Kasumi-1 (cell line): Measurements from ENCODE around the gene IWS1.
"Not testable (repeated sequence)": the region's sequence is repeated elsewhere in the genome, so short reads cannot be mapped to it uniquely, and the experiment has no call there.

Experiments used
- DNase-seq, 2 experiments: peaks; one replicate each; lab custom pipeline; 2025; lab: John Stamatoyannopoulos, UW

IWS1 gene

DNA sequence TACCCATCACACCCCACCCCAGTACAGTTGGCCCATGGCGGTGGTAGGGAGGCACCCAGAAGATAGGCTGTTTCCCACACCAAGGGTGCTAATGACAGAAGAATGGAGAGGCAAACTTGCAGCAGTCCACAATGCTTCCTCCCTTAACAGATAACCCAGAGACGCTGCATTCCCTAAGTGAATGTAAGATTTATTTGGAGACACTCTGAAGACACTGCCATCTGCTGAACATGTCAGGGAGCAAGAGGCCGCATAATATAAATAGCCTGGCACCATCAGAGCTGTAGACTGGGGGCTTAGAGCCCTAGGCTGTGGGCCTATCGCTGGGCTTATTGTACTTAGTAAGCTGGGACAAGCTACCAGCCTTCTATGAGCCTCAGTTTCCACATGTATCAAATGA lies 2.2 kb upstream of the IWS1 start:
- DNase-seq = peak; percentile 24 to 30

DNA sequence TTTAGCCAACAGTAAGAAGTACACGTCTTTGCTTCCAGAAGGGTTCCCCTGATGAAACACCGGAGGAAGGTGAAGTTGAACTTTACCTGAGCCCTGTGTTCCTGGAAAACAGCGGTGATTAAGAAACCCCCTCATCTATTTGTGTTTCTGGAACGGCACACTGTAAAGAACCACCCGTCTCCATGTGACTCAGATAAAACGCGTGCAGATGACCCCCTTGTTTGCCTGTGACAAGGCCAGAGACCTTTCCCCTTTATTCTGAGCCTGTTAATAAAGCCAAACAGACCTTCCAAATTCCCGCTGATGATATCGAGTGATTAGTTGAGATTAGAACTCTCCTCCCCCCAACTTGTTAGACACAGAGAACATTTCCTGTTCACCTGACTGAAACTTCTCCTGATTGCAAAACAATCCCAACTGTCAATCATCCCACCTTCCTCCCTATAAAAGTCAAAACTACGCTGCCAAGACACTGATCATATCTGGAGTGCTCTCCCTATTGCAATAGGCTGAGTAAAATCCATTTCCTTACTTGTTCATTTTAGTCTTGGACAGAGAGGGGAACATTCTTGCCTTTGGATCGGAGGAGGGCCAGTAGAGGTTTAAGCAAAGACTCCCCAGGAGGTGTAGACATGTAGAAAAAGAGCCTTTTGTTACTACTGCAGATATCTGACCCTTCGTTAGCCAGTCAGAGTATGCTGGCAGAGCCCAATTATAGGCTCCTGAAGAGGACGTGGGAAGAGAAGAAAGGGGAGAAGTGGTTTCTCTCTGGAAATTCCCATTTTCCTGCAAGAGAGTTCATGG lies 914 bp upstream of the IWS1 start:
- peak; percentile 19 to 79 for DNase-seq

DNA sequence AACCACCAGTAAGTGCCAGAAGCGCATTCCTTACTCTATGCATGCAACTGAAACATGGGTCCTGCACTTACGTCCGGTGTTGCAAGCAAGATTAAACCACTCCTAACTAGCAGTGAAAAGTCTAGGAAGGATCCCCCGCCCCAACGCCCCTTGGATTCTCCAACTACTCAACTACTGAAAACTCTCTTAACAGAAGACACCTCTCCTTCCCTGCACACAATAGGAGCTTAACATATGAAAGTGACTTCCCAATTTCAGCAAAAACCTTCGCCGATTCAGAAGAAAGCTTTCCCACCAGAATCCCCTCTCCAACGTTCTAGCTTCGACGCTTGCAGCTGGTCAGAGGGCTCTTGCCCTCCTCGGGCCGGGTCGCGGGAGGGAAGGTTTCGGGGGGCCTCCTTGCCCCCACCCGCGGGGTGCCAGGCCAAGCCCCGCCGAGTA lies 578 bp downstream of the IWS1 start:
- peak; percentile 26 to 54 for DNase-seq

DNA sequence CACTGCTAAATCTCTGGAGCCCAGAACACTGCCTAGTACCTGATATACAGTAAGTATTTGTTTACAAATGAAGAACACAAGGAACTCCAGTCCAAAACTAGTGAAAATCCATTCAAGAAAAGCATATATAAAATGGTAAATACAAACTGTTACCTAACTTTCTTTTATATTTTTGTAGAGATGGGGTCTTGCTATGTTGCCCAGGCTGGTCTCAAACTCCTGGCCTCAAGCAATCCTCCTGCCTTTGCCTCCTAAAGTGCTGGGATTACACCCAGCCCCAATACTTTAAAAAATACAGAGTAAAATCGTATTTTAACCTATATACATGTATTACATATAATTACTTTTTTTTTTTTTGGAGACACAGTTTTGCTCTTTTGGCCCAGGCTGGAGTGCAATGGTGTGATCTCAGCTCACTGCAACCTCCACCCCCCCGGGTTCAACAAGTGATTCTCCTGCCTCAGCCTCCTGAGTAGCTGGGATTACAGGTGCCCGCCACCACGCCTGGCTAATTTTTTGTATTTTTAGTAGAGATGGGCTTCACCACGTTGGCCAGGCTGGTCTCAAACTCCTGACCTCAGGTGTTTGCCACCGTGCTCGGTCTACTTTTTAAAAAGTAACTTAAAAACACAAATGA lies 2.0 kb downstream of the IWS1 start:
- not testable (repeated sequence) for DNase-seq

DNA sequence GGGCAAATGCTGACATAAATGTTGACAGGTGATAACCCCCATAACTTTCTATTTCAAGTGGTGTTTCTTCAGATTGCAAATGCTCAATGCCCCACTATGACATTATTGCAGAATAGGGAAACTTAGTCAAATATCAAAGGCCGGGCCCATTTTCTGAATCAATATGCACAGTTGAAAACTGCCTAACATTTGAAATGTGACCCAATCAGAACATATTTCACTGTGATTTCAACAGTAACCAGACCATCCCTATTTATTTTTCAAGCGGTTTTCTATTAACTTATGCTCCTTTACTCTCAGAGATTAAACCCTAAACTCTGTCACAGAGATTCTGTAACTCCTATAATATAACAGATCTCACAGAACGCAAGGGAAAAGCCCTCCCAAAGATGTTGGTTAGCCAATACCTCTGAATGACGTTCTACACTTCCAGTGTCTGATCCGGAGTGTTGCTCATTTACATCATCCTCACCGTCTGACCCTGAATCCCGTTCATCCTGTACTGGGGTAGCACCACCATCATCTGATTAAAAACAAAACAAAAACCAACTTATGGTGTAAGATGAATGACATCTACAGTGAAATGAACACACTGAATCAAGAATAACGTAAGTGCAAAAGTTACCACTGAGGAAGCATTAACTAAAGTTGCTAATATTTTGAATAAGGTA lies 2.9 kb downstream of the IWS1 start:
- DNase-seq = no peak

DNA sequence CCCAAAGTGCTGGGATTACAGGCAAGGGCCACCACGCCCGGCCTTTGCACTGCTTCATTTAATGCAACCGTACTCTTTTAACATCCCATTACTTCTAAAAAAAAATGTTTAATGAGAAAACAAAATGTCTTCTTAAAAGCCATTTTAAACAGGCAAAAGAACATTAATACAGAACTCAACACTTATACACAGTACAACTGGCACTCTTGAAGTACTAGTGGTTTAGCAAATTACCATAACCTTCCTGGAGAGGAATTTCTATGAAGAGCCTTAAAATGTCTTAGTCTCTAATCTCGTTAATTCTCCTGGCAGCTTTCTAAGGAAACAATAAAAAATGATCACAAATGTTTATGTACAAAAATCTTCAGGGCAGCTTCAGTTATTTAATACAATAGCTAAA lies 5.9 kb downstream of the IWS1 start:
- DNase-seq = no peak

DNA sequence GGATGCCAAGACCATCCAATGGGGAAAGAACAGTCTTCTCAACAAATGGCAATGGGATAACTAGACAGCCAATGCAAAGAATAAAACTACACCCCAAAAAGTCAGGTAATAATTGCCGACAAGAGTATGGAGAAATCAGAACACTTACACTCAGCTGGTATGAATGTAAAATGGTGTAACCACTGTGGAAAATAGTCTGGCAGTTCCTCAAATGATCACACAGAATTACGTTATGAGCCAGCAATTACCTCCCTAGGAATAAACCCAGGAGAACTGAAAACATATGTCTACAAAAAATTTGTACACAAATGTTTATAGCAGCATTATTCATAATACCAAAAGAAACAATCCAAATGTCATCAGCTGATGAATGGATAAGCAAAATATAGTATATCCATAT lies 8.8 kb downstream of the IWS1 start:
- no peak for DNase-seq

DNA sequence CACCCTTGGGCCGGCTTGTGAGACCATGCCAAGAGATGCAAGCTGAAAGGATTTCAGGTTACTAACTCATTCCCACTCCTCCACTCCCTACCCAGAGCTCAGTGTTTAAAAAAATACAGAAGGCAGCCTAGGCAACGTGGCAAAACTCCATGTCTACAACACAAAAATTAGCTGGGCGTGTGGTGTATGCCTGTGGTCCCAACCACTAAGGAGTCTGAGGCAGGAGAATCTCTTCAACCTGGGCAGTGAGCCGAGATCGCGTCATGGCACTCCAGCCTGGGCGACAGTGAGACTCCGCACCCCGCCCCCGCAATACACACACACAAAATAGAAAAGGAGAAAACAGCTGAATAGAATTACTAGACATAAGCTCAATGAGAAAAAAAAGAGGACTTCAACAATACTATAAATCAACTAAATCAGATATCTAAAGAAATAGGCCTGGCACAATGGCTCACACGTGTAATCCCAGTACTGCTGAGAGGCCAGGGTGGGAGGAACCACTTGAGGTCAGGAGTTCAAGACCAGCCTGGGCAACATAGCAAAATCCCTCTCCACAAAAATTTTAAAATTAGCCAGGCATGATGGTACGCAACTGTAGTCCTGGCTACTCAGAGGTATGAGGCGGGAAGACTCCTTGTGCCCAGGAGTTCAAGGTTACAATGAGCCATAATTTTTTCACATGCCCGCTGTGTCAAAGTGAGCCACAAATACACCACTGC lies 10.1 kb downstream of the IWS1 start:
- DNase-seq = no peak

DNA sequence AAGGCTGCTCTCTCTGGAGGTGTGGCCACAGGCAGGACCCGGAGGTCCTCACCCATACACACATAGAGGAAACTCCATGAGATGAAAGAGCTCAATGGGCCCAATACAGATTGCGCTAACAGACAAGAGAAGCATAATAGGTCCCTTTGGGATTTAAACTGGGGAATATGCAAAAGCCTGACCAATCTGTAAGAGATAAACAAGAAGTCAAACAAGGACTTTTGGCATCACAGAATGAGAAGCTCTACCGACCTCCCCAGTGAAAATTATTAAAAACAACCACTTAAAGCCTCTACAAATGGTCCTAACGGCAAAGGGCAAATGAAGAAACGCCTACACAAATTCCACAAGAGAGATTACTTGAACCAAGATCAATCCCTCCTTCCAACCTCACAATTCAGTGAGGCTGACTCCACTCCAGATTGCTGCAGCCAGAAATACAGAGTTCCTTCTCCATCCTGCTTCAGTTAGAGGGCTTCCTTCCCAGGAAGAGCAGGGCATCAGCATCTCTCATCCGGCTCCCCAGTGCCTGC lies 10.8 kb downstream of the IWS1 start:
- DNase-seq = no peak

DNA sequence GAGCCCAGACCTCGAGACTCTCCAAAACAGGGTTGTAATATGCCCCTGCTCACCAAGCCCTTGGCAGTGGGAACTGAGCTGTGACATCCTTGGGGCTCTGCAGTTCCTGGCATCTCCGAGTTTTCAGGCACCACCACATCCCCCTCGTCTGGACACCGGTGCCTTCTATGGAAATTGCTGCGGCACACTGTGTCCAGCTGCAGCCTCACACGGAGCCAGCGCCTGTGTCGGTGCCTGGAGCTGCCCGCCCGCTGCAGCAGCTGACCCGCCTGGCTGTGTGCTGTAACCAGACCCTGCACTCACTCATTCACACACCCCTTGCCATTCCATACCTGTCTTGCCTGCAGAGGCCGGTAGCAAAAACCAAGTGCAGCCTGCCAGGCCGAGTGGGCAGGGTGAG lies 11.8 kb downstream of the IWS1 start:
- no peak for DNase-seq

DNA sequence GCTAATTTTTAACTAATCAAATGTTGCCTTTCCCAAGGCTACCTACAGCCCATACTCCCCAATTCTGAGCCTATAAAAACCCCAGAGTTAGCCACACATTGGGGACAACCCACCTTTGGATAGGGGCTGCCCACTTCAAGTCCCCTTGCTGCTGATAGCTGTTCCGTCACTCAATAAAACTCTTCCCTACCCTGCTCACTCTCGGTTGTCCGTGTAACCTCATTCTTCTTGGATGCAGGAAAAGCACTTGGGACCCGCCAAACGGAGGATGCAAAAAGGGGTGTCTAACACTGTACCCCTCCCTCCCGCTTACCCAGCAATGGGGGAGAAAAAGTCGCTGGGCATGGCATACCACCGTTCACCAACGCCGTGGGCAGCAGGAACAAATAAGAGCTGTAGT lies 12.2 kb downstream of the IWS1 start:
- no peak for DNase-seq

DNA sequence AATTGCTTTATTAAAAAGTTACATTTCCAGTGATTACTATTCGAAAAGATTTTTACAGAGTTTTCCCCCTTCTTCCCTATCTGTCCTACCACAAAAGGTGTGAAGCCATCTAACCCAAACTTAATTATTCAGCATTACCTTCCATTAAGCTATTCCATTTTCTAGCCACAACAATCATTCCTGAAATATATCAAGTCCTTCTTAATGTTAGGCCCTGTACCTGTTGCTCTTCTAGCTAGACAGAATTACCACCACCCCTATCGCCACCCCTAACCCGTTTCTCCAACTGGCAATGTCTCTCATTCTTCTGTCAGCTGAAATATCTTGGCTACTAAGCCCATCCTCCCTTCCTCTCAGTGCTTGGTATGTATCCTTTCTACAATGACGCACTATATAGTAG lies 13.9 kb downstream of the IWS1 start:
- no peak for DNase-seq

DNA sequence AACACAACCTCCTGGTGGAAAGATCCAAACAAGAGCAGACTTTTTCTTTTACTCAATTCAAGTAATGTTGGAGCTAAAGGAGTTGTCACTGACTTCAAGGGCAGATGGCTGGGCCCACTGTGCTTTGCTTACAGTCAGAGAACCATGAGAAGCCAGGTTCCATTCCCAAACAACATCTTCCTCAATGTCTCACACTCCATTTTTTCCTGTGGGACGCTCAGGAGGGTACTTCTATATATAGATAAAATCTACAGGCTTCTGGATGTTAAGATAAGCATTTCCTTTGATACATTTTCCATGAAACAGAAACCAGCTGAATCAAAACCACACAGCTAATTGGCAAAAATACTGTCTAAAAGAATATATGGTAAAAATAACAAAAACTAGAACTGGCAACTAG lies 14.4 kb downstream of the IWS1 start:
- DNase-seq = no peak

DNA sequence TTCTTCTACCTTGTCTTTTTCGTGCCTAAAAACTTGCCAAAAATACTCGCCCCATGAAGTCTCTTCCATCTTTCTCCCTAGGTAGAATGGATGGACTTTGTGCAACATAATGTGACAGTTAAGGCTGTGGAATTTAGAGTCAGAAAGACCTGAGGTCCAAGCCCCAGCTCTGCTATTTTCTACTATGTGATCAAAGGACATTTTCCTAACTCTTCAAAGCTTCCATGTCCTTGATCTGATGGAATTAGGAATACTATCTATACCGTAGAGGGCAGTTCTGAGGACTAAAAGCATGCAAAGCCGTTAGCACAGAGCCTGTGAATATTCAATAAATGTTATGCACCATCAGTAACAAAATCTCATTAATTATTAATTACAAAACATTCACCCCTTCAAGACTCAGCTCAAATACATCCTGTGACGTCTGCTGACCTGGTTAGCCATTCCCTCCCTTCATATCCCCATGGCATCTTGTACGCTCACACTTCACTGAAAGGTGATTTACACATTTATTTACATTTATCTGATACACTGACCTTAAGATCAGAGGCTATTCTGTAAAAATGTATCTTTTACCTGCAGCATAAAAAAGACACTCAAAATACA lies 15.1 kb downstream of the IWS1 start:
- no peak for DNase-seq

DNA sequence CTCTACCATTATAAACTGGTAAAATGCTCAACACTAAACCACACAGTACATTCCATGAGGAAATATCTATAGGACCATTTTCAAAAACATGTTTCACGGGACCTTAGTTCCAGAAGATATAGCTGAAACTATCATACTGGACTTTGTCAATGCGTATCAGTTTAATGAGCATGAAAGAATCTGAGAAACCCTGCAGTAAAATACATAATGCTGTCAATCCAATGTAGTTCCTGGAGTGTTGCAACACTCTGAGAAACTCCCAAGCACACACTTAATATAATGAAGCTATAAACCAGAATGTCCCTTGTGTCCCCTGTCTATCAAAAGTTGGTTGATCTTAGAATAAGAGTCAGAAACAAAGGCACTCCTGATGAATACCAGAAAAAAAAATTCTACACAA lies 16.2 kb downstream of the IWS1 start:
- DNase-seq = no peak

DNA sequence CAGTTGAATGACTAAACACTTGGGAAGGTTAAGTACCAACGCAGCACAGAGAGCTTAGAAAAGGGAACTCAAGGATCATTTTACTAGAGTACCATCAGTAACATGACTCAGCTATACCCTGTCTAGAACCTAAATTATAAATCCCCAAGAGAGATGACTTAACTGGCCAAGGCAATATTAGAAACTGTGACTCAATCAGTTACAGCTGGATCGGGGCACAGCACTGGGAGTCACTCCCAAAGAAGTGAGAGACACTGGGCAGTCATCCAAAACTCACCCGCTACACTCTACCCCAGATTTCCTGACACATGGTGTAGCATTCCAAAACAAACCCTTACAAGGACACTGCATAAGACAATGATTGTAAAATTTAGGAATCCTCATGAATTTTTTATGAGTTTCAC lies 17.7 kb downstream of the IWS1 start:
- peak; percentile 67 to 74 for DNase-seq

DNA sequence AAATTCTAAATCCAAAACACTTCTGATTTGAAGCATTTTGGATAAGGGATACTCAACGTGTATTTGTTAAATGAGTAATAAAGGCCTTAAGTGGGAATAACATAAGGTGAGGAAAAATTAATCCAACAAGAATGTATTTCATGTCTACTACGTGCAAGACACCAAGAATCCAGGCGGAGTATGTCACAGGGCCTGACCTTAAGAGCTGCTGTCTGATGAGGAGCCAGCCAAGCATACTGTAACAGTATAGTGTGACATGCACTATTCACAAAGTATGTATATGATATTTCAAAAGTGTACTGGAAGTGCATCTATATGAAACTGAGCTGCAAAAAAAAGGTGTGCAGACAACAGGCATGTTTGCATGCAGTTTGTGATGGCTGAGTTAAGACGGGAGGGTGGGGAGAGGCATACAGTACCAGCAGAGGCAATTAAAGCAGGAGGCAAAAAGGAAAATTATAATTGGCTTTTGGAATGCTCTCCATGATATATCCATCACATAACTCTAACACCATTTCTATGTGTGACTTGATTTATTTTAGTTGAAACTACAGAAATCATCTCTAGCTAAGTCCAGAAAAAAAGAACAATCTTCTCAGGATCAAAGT lies 18.2 kb downstream of the IWS1 start:
- no peak for DNase-seq

DNA sequence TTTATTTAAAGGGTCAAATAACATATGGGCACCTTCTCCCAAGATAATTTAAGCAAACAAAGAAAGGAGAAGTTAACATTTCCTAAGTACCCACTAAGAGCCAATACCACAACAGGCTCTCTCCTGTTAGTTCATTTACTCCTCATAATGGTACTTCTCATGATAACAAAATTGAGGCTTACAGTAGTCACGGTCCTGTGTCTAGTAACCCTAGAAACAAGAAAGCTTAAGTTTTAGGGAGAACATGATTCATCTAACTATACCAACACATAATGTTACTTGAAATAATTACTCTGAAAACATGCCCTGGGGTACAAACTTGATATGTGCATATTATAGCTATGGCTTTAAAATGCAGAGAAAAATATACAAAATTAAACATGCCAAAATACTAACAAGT lies 19.8 kb downstream of the IWS1 start:
- peak in 1 of 2 experiments; percentile 11 for DNase-seq

DNA sequence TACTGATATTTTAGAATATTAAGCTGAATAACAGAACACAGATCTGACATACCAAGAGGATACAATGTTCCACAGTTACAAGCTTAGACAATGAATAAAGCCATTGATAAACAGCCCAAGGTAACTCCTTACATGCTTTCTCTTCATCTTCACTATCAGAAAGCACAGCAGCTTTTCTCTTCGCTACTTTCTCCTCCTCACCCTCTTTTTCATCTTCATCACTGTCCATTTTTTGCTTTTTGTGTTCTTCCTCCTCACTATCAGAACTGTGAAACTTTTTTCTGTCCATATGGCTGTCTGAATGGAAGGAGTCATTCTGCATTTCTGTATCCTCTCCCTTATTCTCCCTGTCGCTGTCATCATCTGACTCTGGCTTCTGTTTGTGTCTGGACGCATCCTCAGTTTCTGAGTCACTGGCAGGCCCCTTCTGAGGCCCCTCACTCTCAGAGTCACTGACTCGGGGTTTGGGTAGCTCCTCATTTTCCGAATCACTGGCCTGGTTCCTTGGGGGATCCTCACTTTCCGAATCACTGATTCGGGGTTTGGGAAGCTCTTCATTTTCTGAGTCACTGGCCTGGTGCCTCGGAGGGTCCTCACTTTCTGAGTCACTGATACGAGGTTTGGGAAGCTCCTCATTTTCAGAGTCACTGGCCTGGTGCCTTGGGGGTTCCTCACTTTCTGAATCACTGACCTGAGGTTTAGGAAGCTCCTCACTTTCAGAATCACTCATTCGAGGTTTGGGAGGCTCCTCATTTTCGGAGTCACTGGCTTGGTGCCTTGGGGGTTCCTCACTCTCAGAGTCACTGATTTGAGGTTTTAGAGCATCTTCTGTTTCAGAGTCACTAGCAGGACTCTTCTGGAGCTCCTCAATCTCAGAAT lies 21.5 kb downstream of the IWS1 start:
- DNase-seq = no peak

DNA sequence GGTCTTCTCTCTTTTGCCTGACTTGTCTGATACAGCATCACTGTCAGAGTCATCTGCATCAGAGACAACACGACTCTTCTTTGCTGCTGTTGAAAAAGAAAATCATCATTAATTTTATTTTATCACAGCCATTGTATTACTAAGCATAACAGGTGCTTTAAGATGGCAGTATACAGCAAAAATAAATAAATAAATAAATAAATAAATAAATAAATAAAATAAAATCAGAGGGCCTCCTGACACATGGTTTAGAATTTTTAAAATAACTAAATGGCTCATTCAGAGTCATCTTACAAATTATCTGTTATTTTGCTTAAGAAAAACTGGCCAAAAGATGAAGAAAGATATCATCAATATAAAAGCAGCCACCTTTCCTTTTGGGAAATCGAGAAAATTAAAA lies 22.8 kb downstream of the IWS1 start:
- DNase-seq = no peak
